Activated CD4-positive, alpha-beta memory T cell treated with anti-CD3 and anti-CD28 coated beads for 36 hours (primary cell): Measurements from ENCODE around the gene REPIN1. TPM values are rescaled to one million over a fixed set of nuclear protein-coding genes. Genes with fewer than 3 reads are reported as not detected.

ENCODE experiments used
- CTCF ChIA-PET: fragments of 350-600 bp; sonication (Branson Sonifier 250); formaldehyde crosslinking; loops from one replicate; lab custom pipeline; 2021; ENCODE audit warnings: antibody characterized with exemption, inconsistent platforms; lab: Charles Lee
- POLR2A ChIA-PET: fragments of 350-600 bp; sonication (Branson Sonifier 250); formaldehyde crosslinking; loops from one replicate; lab custom pipeline; 2021; ENCODE audit warnings: antibody characterized with exemption; lab: Charles Lee
- DNase-seq: peaks from one replicate; pipeline ENCODE4 v3.0.0-alpha.2; 2020
- H3K27ac Mint-ChIP-seq: one replicate; pipeline ENCODE4 v1.8.0; 2021; ENCODE audit warnings: mixed read lengths
- H3K27me3 Mint-ChIP-seq: one replicate; pipeline ENCODE4 v1.8.0; 2021; ENCODE audit warnings: mixed read lengths
- H3K36me3 Mint-ChIP-seq: one replicate; pipeline ENCODE4 v1.8.0; 2021; ENCODE audit warnings: mixed read lengths
- H3K4me1 Mint-ChIP-seq: one replicate; pipeline ENCODE4 v1.8.0; 2021; ENCODE audit warnings: low read depth, mixed read lengths
- H3K4me3 Mint-ChIP-seq: one replicate; pipeline ENCODE4 v1.8.0; 2021; ENCODE audit warnings: mild to moderate bottlenecking, mixed read lengths
- H3K9me3 Mint-ChIP-seq: one replicate; pipeline ENCODE4 v1.8.0; 2021; ENCODE audit warnings: mixed read lengths
- intact Hi-C: fragments of 100-400 bp; cut with micrococcal nuclease; formaldehyde crosslinking; loops from one replicate; pipeline ENCODE4 v1.15.1; 2023
- total RNA-seq, 2 experiments: library from RNA; stranded (reverse); gene quantifications; one replicate each; pipeline ENCODE4 v1.2.3, GENCODE V29; 2021

The REPIN1 gene
- 10 to 100 TPM; 52.3 to 56.9 TPM for total RNA-seq

- intact Hi-C loops = loop anchor here (1.0 to 2.0 kb wide), 3 partner anchors 11 to 45 kb away; partner anchors contain the start of genes ACTR3C, LRRC61 and ZNF775
- ChIA-PET POLR2A (interaction anchor here (0.8 to 5.2 kb wide), 10 partner anchors 10 to 70 kb away, joined by 3 to 28 read pairs (median 4); partner anchors contain the start of genes ACTR3C, LRRC61 and ZNF775), CTCF (interaction anchor here (0.8 to 2.2 kb wide), 5 partner anchors 10 to 387 kb away, joined by 3 to 11 read pairs (median 3); a partner anchor contains a TSS)
- Mint-ChIP-seq H3K27me3 (no peaks in the 10 kb centered on the region), H3K36me3 (peaks cover 12% of the 10 kb centered on the region), H3K4me3 (peak within 1 kb of the TSS; percentile 95), H3K4me1 (peaks cover 30% of the 10 kb centered on the region), H3K9me3 (no peaks in the 10 kb centered on the region), H3K27ac (peak within 1 kb of the TSS; percentile 95)
- DNase-seq = peak; percentile 88
These were observed at the start of gene REPIN1 for GRCh38 chr7:150368096-150368883. TSS of gene REPIN1 (plus strand) at chr7:150368822. CDS start at chr7:150369712, 890 bp downstream.

- no peaks in the 10 kb centered on the region for H3K27me3 Mint-ChIP-seq
- intact Hi-C loops = loop anchor here (1.0 to 5.0 kb wide), 9 partner anchors 36 to 449 kb away; partner anchors contain the start of genes ATP6V0E2, GIMAP7 and REPIN1
- peak overlapping the region; percentile 100 for H3K27ac Mint-ChIP-seq
- POLR2A ChIA-PET = interaction anchor here (1.7 to 1.8 kb wide), 2 partner anchors 13 to 56 kb away, joined by 4 read pairs; no protein-coding TSS in a partner anchor
- no peak for DNase-seq
- H3K4me1 Mint-ChIP-seq = peaks cover 58% of the 10 kb centered on the region
- CTCF ChIA-PET = interaction anchor here (1.6 to 2.2 kb wide), 2 partner anchors 36 to 127 kb away, joined by 6 read pairs; no protein-coding TSS in a partner anchor
- peaks cover 43% of the 10 kb centered on the region for H3K36me3 Mint-ChIP-seq
- no peaks in the 10 kb centered on the region for H3K9me3 Mint-ChIP-seq
- peak overlapping the region; percentile 97 for H3K4me3 Mint-ChIP-seq
These were observed 46.9 kb upstream of the REPIN1 start for GRCh38 chr7:150321788-150322113.

- intact Hi-C loops = loop anchor here (1.0 to 5.0 kb wide), 9 partner anchors 35 to 450 kb away; partner anchors contain the start of genes ATP6V0E2, GIMAP7 and REPIN1
- H3K27me3 Mint-ChIP-seq = no peaks in the 10 kb centered on the region
- H3K4me3 Mint-ChIP-seq = peak overlapping the region; percentile 97
- H3K27ac Mint-ChIP-seq = peak overlapping the region; percentile 100
- H3K4me1 Mint-ChIP-seq = peaks cover 62% of the 10 kb centered on the region
- peaks cover 48% of the 10 kb centered on the region for H3K36me3 Mint-ChIP-seq
- no peaks in the 10 kb centered on the region for H3K9me3 Mint-ChIP-seq
- ChIA-PET CTCF (interaction anchor here (1.6 to 2.2 kb wide), 2 partner anchors 37 to 127 kb away, joined by 6 read pairs; no protein-coding TSS in a partner anchor), POLR2A (interaction anchor here (1.7 to 1.8 kb wide), 2 partner anchors 14 to 56 kb away, joined by 4 read pairs; no protein-coding TSS in a partner anchor)
- peak; percentile 86 for DNase-seq
These were observed 46.3 kb upstream of the REPIN1 start for GRCh38 chr7:150322114-150322832.

- intact Hi-C loops = loop anchor here (1.0 to 5.0 kb wide), 9 partner anchors 34 to 451 kb away; partner anchors contain the start of genes ATP6V0E2, GIMAP7 and REPIN1
- H3K9me3 Mint-ChIP-seq = no peaks in the 10 kb centered on the region
- H3K36me3 Mint-ChIP-seq = peaks cover 50% of the 10 kb centered on the region
- no peaks in the 10 kb centered on the region for H3K27me3 Mint-ChIP-seq
- ChIA-PET CTCF (no interaction called here), POLR2A (interaction anchor here (1.0 to 1.8 kb wide), 6 partner anchors 15 to 124 kb away, joined by 3 to 4 read pairs (median 4); partner anchors contain the start of gene REPIN1)
- peak within 1 kb of the TSS; percentile 97 for H3K4me3 Mint-ChIP-seq
- peak; percentile 79 for DNase-seq
- peak within 1 kb of the TSS; percentile 100 for H3K27ac Mint-ChIP-seq
- peaks cover 59% of the 10 kb centered on the region for H3K4me1 Mint-ChIP-seq
These were observed 45.6 kb upstream of the REPIN1 start, which contains the start of the genes ACTR3C and LRRC61 for GRCh38 chr7:150322833-150323681. TSS of gene ACTR3C (minus strand) at chr7:150323545. CDS start at chr7:150295296, 28,249 bp downstream. TSS of gene LRRC61 (plus strand) at chr7:150323355. CDS start at chr7:150336862, 13,507 bp downstream.

GRCh38 chr7:150323682-150324372, 44.8 kb upstream of the REPIN1 start:
- Mint-ChIP-seq H3K9me3 (no peaks in the 10 kb centered on the region), H3K36me3 (peaks cover 47% of the 10 kb centered on the region)

GRCh38 chr7:150324373-150324961, 44.2 kb upstream of the REPIN1 start:
- Mint-ChIP-seq H3K36me3 (peaks cover 48% of the 10 kb centered on the region), H3K27me3 (no peaks in the 10 kb centered on the region), H3K4me3 (peak overlapping the region; percentile 97), H3K27ac (peak overlapping the region; percentile 100), H3K4me1 (peaks cover 54% of the 10 kb centered on the region), H3K9me3 (no peaks in the 10 kb centered on the region)
- CTCF ChIA-PET = no interaction called here
- POLR2A ChIA-PET = interaction anchor here (0.7 to 1.8 kb wide), 6 partner anchors 44 to 327 kb away, joined by 3 to 5 read pairs (median 4); partner anchors contain the start of gene REPIN1
- no peak for DNase-seq
- intact Hi-C loops = loop anchor here (5.0 kb wide), 5 partner anchors 188 to 452 kb away; partner anchors contain the start of genes ATP6V0E2 and GIMAP7

More at GRCh38 chr7:150323682-150324372, 44.8 kb upstream of the REPIN1 start:
- CTCF ChIA-PET = no interaction called here
- Mint-ChIP-seq H3K27ac (peak overlapping the region; percentile 100), H3K4me1 (peaks cover 56% of the 10 kb centered on the region), H3K27me3 (no peaks in the 10 kb centered on the region), H3K4me3 (peak overlapping the region; percentile 97)
- no peak for DNase-seq
- POLR2A ChIA-PET = interaction anchor here (1.0 to 1.8 kb wide), 4 partner anchors 44 to 123 kb away, joined by 3 to 4 read pairs (median 4); partner anchors contain the start of gene REPIN1
- intact Hi-C loops = loop anchor here (2.0 to 5.0 kb wide), 7 partner anchors 45 to 452 kb away; partner anchors contain the start of genes ATP6V0E2, GIMAP7 and REPIN1

- intact Hi-C loops = no loop called here
- DNase-seq = no peak
- H3K27me3 Mint-ChIP-seq = no peaks in the 10 kb centered on the region
- peak overlapping the region; percentile 97 for H3K4me3 Mint-ChIP-seq
- H3K9me3 Mint-ChIP-seq = no peaks in the 10 kb centered on the region
- H3K27ac Mint-ChIP-seq = peak overlapping the region; percentile 100
- CTCF ChIA-PET = interaction anchor here (0.9 kb wide), 1 partner anchor 32 kb away, joined by 4 read pairs; no protein-coding TSS in a partner anchor
- POLR2A ChIA-PET = interaction anchor here (0.7 to 1.8 kb wide), 2 partner anchors 45 to 327 kb away, joined by 3 to 5 read pairs; no protein-coding TSS in a partner anchor
- peaks cover 47% of the 10 kb centered on the region for H3K4me1 Mint-ChIP-seq
- peaks cover 44% of the 10 kb centered on the region for H3K36me3 Mint-ChIP-seq
These were observed 43.5 kb upstream of the REPIN1 start for GRCh38 chr7:150325110-150325611.

- Mint-ChIP-seq H3K36me3 (peaks cover 44% of the 10 kb centered on the region), H3K4me1 (peaks cover 41% of the 10 kb centered on the region), H3K27me3 (no peaks in the 10 kb centered on the region), H3K4me3 (no peak overlapping the region), H3K9me3 (no peaks in the 10 kb centered on the region), H3K27ac (no peak overlapping the region)
- CTCF ChIA-PET = interaction anchor here (0.6 to 0.9 kb wide), 3 partner anchors 31 to 552 kb away, joined by 4 read pairs; no protein-coding TSS in a partner anchor
- no peak for DNase-seq
- intact Hi-C loops = no loop called here
- POLR2A ChIA-PET = interaction anchor here (1.3 to 1.8 kb wide), 2 partner anchors 43 to 44 kb away, joined by 3 to 5 read pairs; partner anchors contain the start of gene REPIN1
These were observed 42.7 kb upstream of the REPIN1 start for GRCh38 chr7:150325901-150326300.

GRCh38 chr7:150326657-150327268, 41.9 kb upstream of the REPIN1 start:
- H3K9me3 Mint-ChIP-seq = no peaks in the 10 kb centered on the region
- H3K4me1 Mint-ChIP-seq = peaks cover 34% of the 10 kb centered on the region
- ChIA-PET CTCF (interaction anchor here (0.8 kb wide), 1 partner anchor 553 kb away, joined by 4 read pairs; no protein-coding TSS in a partner anchor), POLR2A (interaction anchor here (1.3 kb wide), 1 partner anchor 42 kb away, joined by 3 read pairs; the partner anchor contains the start of gene REPIN1)
- DNase-seq = no peak
- H3K27ac Mint-ChIP-seq = peak overlapping the region; percentile 14
- intact Hi-C loops = no loop called here
- no peak overlapping the region for H3K4me3 Mint-ChIP-seq
- H3K36me3 Mint-ChIP-seq = peaks cover 45% of the 10 kb centered on the region
- H3K27me3 Mint-ChIP-seq = no peaks in the 10 kb centered on the region
